SK-N-SH (cell line): Measurements from ENCODE around the gene ZEB1. TPM values are rescaled to one million over a fixed set of nuclear protein-coding genes. Genes with fewer than 3 reads are reported as not detected.

Experiments
- CTCF ChIA-PET: fragments of 300-600, 350-600 bp; formaldehyde crosslinking; extraction: SDS; loops from one replicate; lab custom pipeline; 2021; lab: Yijun Ruan, JAX
- POLR2A ChIA-PET: fragments of 350-600 bp; sonication (Branson Sonifier 250); formaldehyde crosslinking; extraction: SDS; loops from one replicate; lab custom pipeline; 2020; ENCODE audit warnings: antibody characterized with exemption, inconsistent platforms; lab: Yijun Ruan, JAX
- DNase-seq: peaks from one replicate; pipeline ENCODE4 v3.0.0; 2012
- H2AFZ ChIP-seq: fragments of 200-600 bp; sonication (generic); 2 replicates; pipeline ENCODE4 v1.8.1; 2016; ENCODE audit warnings: antibody characterized with exemption, mild to moderate bottlenecking, low read depth
- H3F3A ChIP-seq: fragments of 200-600 bp; sonication (generic); replicated peaks from 2 replicates; pipeline ENCODE3; 2016; ENCODE audit warnings: antibody characterized with exemption, mild to moderate bottlenecking; ENCODE audit not compliant: insufficient read depth
- H3K27ac ChIP-seq, 2 experiments: fragments of 200-500 bp in 1 of 2; fragments of 200-600 bp in 1 of 2; sonication (Bioruptor generic) in 1 of 2; sonication (generic), shearing (Covaris generic) in 1 of 2; 2 replicates each; pipeline versions ENCODE4 v1.5.1 to v1.6.1; 2014 to 2016; ENCODE audit warnings: low read depth in 2 of 2, inconsistent platforms in 1 of 2, low read length in 1 of 2, mild to moderate bottlenecking in 1 of 2, mixed read lengths in 1 of 2
- H3K27me3 ChIP-seq: fragments of 200-600 bp; sonication (generic), shearing (Covaris generic); 2 replicates; pipeline ENCODE4 v1.6.1; 2016; ENCODE audit warnings: mixed run types; ENCODE audit not compliant: insufficient read depth
- H3K36me3 ChIP-seq, 2 experiments: fragments of 200-500 bp in 1 of 2; fragments of 200-600 bp in 1 of 2; sonication (Bioruptor generic) in 1 of 2; sonication (generic) in 1 of 2; replicated peaks in 1 of 2; 2 replicates each; pipeline versions ENCODE3 to v1.5.1; 2014 to 2016; ENCODE audit warnings: low read length in 1 of 2, mild to moderate bottlenecking in 1 of 2; ENCODE audit not compliant: insufficient read depth in 2 of 2, control insufficient read depth in 1 of 2
- H3K4me1 ChIP-seq, 2 experiments: fragments of 200-500 bp in 1 of 2; fragments of 200-600 bp in 1 of 2; sonication (Bioruptor generic) in 1 of 2; sonication (generic), shearing (Covaris generic) in 1 of 2; 2 replicates each; pipeline versions ENCODE4 v1.5.1 to v1.6.1; 2014 to 2016; ENCODE audit warnings: low read depth in 1 of 2, low read length in 1 of 2, mixed run types in 1 of 2; ENCODE audit not compliant: insufficient read depth in 2 of 2, control insufficient read depth in 1 of 2
- H3K4me2 ChIP-seq: fragments of 200-600 bp; sonication (generic), shearing (Covaris generic); 2 replicates; pipeline ENCODE4 v1.6.1; 2017; ENCODE audit warnings: mixed run types
- H3K4me3 ChIP-seq, 2 experiments: fragments of 200-500 bp in 1 of 2; fragments of 200-600 bp in 1 of 2; sonication (Bioruptor generic) in 1 of 2; sonication (generic), shearing (Covaris generic) in 1 of 2; 2 replicates each; pipeline versions ENCODE4 v1.5.1 to v1.8.1; 2014 to 2016; ENCODE audit warnings: low read depth in 2 of 2, inconsistent platforms in 1 of 2, low read length in 1 of 2, mild to moderate bottlenecking in 1 of 2, mixed read lengths in 1 of 2, moderate library complexity in 1 of 2
- H3K79me2 ChIP-seq: fragments of 200-600 bp; sonication (generic); 2 replicates; pipeline ENCODE4 v1.8.1; 2017; ENCODE audit warnings: mild to moderate bottlenecking; ENCODE audit not compliant: insufficient read depth
- H3K9ac ChIP-seq: fragments of 200-600 bp; sonication (generic); 2 replicates; pipeline ENCODE4 v1.6.1; 2017; ENCODE audit warnings: mixed run types
- H3K9me2 ChIP-seq: fragments of 200-600 bp; sonication (generic); 2 replicates; pipeline ENCODE4 v1.6.1; 2017; ENCODE audit warnings: mixed run types
- H3K9me3 ChIP-seq: fragments of 200-600 bp; sonication (generic); 2 replicates; pipeline ENCODE4 v1.6.1; 2017; ENCODE audit warnings: mixed run types, mild to moderate bottlenecking, moderate library complexity
- H4K20me1 ChIP-seq: fragments of 200-600 bp; sonication (generic); 2 replicates; pipeline ENCODE4 v1.6.1; 2017; ENCODE audit warnings: mild to moderate bottlenecking, mixed run types; ENCODE audit not compliant: insufficient read depth
- FOSL2 ChIP-seq: IDR thresholded peaks from 2 replicates; pipeline ENCODE4 v1.4.0; 2012; ENCODE audit warnings: low read depth, mild to moderate bottlenecking, moderate library complexity, borderline replicate concordance
- FOXJ3 ChIP-seq: sonication (generic); formaldehyde crosslinking; IDR thresholded peaks from 2 replicates; pipeline ENCODE4 v1.5.1; 2020; ENCODE audit warnings: mild to moderate bottlenecking, missing genetic modification reagents
- GABPA ChIP-seq: IDR thresholded peaks from 2 replicates; pipeline ENCODE4 v1.4.0; 2012; ENCODE audit warnings: low read depth, mild to moderate bottlenecking
- GATA2 ChIP-seq: sonication (generic); formaldehyde crosslinking; IDR thresholded peaks from 2 replicates; pipeline ENCODE4 v1.5.0; 2020; ENCODE audit warnings: mild to moderate bottlenecking, missing genetic modification reagents
- JUND ChIP-seq: IDR thresholded peaks from 2 replicates; pipeline ENCODE4 v1.4.0; 2012
- MEF2A ChIP-seq: IDR thresholded peaks from 2 replicates; pipeline ENCODE4 v1.4.0; 2012; ENCODE audit warnings: low read depth, borderline replicate concordance
- NRF1 ChIP-seq: IDR thresholded peaks from 2 replicates; pipeline ENCODE4 v1.6.1; 2012; ENCODE audit warnings: low read depth, mild to moderate bottlenecking, low read length
- POLR2AphosphoS5 ChIP-seq: IDR thresholded peaks from 2 replicates; pipeline ENCODE4 v1.6.1; 2012; ENCODE audit warnings: low read depth, low read length
- RCOR1 ChIP-seq: fragments of 150-350 bp; IDR thresholded peaks from 2 replicates; pipeline ENCODE4 v1.6.1; 2017; ENCODE audit warnings: antibody characterized with exemption, low read length
- RXRA ChIP-seq: IDR thresholded peaks from 2 replicates; pipeline ENCODE4 v1.4.0; 2012; ENCODE audit warnings: low read depth, mild to moderate bottlenecking, borderline replicate concordance
- SIN3A ChIP-seq: IDR thresholded peaks from 2 replicates; pipeline ENCODE4 v1.6.1; 2012; ENCODE audit warnings: low read depth, mild to moderate bottlenecking, low read length, moderate library complexity, borderline replicate concordance
- SMC3 ChIP-seq: IDR thresholded peaks from 2 replicates; pipeline ENCODE4 v1.6.1; 2012; ENCODE audit warnings: low read depth, low read length, improper control_type of control experiment
- TEAD4 ChIP-seq: IDR thresholded peaks from 2 replicates; pipeline ENCODE4 v1.4.0; 2012; ENCODE audit warnings: mild to moderate bottlenecking, borderline replicate concordance; ENCODE audit not compliant: insufficient read depth
- YY1 ChIP-seq: IDR thresholded peaks from 2 replicates; pipeline ENCODE4 v1.4.0; 2012; ENCODE audit warnings: low read depth, mild to moderate bottlenecking
- WGBS: methylation state at CpG from one replicate; pipeline ENCODE4 v1.1.6; 2017; ENCODE audit warnings: low lambda C conversion rate; 5-methylcytosine and 5-hydroxymethylcytosine counted together
- polyA plus RNA-seq, 3 experiments: library from polyadenylated mRNA; depleted of rRNA; stranded (reverse); fragments of >200 nt; gene quantifications; 2 replicates each; pipeline ENCODE4 v1.2.3, GENCODE V29; 2012
- TF ChIP-seq, protein P1 (sequence below): IDR thresholded peaks from 2 replicates; pipeline ENCODE4 v1.4.0; 2012; ENCODE audit warnings: low read depth, borderline replicate concordance
- TF ChIP-seq, protein P2 (sequence below): fragments of 150-350 bp; IDR thresholded peaks from 2 replicates; pipeline ENCODE4 v1.6.1; 2017; ENCODE audit warnings: antibody characterized with exemption, low read length, low read depth, borderline replicate concordance
- TF ChIP-seq, protein P3 (sequence below): fragments of 150-350 bp; IDR thresholded peaks from 2 replicates; pipeline ENCODE4 v1.6.1; 2016; ENCODE audit warnings: mild to moderate bottlenecking, low read depth, low read length

Gene ZEB1
- polyA plus RNA-seq, 1 of the 3 experiments (the other 2 are of a cell fraction) = 5.4 TPM

DNA sequence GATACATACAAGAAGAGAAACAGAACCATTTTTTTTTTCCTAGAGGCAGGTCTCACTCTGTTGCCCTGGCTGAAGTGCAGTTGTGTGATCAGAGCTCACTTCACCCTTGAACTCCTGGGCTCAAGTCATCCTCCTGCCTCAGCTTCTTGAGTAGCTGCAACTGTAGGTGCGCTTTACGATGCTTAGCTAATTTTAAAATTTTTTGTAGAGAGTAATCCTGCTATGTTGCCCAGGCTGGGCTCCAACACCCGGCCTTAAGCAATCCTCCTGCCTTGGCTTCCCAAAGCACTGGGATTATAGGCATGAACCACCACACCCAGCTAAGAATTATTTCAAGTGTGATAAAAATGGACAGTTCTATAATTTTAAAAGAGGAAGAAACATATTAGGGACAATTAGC lies 5.6 kb upstream of the ZEB1 start:
- H3K27ac ChIP-seq = no peak overlapping the region
- H3K9me3 ChIP-seq = no peaks in the 10 kb centered on the region
- H3K36me3 ChIP-seq = no peaks in the 10 kb centered on the region
- peaks cover 0 to 4% of the 10 kb centered on the region in 2 experiments; a peak in 3 of 4 replicates for H3K4me1 ChIP-seq
- no peak overlapping the region for H2AFZ ChIP-seq
- no peak for TF ChIP-seq FOXJ3 (CRISPR knock-in tag)
- no peak for TF ChIP-seq YY1
- no peak for TF ChIP-seq NRF1
- no peak for TF ChIP-seq SMC3
- H3F3A ChIP-seq = peaks cover 24% of the 10 kb centered on the region
- H3K9me2 ChIP-seq = no peaks in the 10 kb centered on the region
- H3K79me2 ChIP-seq = peaks cover 20% of the 10 kb centered on the region; the same call in 1 of the 2 replicates
- no peaks in the 10 kb centered on the region for H4K20me1 ChIP-seq
- ChIA-PET CTCF (interaction anchor here (1.1 kb wide), 1 partner anchor 13 kb away, joined by 3 read pairs; no protein-coding TSS in a partner anchor), POLR2A (no interaction called here)
- WGBS = 100% methylated on average over 3 of the region's 3 CpGs
- H3K4me3 ChIP-seq = no peak overlapping the region
- H3K4me2 ChIP-seq = no peak overlapping the region
- DNase-seq = no peak
- H3K27me3 ChIP-seq = no peaks in the 10 kb centered on the region
- H3K9ac ChIP-seq = no peak overlapping the region

DNA sequence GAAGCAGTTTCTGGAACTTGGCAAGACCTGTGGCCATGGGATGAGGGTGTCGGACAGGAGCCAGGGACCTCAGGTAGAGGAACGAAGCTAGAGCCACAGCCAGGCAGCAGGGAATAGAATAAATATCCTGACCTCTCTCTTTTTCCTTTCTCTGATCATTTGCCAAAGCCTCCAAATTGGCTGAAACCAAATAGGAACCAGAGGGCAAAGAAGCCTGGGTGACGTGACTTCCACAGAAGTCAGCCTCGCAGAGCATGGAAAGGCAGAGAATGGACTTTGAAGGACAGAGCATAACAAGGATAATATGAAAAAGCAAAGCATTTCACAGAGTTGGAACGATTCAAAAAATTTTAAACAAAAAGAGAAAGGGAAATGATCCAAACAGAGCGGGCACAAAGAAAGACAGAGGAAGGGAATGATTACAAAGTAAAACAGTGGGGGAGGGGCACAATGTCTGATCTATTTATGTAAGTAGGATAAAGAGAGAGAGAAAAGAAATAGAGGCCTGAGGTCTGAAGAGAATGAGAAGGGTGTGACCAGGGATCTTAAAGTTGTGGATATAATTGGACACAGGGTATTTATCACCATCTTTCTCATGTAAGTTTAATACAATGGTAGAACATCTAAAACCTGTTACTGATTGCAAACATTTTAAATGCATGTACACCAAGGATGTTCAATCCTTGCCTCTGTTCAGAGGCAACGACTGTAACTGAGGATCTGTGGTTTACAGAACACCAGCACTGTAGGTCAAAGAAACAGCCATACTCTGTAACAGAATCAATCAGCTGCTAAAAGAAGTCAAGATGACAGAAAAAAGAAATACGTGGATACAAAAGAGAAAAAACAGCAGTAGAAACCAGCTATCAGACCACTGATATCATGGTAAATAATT lies 4.5 kb upstream of the ZEB1 start:
- Histone ChIP-seq H3K4me2 (no peak overlapping the region), H3K79me2 (peaks cover 24% of the 10 kb centered on the region; the same call in 1 of the 2 replicates), H3K36me3 (no peaks in the 10 kb centered on the region), H3K9me2 (no peaks in the 10 kb centered on the region), H2AFZ (no peak overlapping the region), H3K9me3 (no peaks in the 10 kb centered on the region), H3K4me1 (peaks cover 0 to 4% of the 10 kb centered on the region in 2 experiments; a peak in 3 of 4 replicates), H4K20me1 (no peaks in the 10 kb centered on the region), H3K4me3 (no peak overlapping the region), H3K27ac (peak overlapping the region in 1 of 2 experiments; percentile 60; a peak in 1 of 4 replicates), H3K27me3 (no peaks in the 10 kb centered on the region), H3K9ac (no peak overlapping the region), H3F3A (peaks cover 24% of the 10 kb centered on the region)
- TF ChIP-seq FOSL2 = no peak
- TF ChIP-seq, protein P1, sequence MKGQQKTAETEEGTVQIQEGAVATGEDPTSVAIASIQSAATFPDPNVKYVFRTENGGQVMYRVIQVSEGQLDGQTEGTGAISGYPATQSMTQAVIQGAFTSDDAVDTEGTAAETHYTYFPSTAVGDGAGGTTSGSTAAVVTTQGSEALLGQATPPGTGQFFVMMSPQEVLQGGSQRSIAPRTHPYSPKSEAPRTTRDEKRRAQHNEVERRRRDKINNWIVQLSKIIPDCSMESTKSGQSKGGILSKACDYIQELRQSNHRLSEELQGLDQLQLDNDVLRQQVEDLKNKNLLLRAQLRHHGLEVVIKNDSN = no peak
- no peak for TF ChIP-seq POLR2AphosphoS5
- no peak for TF ChIP-seq SIN3A
- no peak for TF ChIP-seq TEAD4
- no peak for TF ChIP-seq RXRA
- TF ChIP-seq RCOR1 = no peak
- TF ChIP-seq, protein P2, sequence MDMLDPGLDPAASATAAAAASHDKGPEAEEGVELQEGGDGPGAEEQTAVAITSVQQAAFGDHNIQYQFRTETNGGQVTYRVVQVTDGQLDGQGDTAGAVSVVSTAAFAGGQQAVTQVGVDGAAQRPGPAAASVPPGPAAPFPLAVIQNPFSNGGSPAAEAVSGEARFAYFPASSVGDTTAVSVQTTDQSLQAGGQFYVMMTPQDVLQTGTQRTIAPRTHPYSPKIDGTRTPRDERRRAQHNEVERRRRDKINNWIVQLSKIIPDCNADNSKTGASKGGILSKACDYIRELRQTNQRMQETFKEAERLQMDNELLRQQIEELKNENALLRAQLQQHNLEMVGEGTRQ = no peak
- no peak for TF ChIP-seq MEF2A
- no peak for TF ChIP-seq GATA2 (CRISPR knock-in tag)
- TF ChIP-seq, protein P3, sequence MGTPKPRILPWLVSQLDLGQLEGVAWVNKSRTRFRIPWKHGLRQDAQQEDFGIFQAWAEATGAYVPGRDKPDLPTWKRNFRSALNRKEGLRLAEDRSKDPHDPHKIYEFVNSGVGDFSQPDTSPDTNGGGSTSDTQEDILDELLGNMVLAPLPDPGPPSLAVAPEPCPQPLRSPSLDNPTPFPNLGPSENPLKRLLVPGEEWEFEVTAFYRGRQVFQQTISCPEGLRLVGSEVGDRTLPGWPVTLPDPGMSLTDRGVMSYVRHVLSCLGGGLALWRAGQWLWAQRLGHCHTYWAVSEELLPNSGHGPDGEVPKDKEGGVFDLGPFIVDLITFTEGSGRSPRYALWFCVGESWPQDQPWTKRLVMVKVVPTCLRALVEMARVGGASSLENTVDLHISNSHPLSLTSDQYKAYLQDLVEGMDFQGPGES = no peak
- TF ChIP-seq JUND = no peak
- no peak for TF ChIP-seq GABPA
- ChIA-PET POLR2A (no interaction called here), CTCF (no interaction called here)
- WGBS = 91% methylated on average over 8 of the region's 8 CpGs
- no peak for DNase-seq
